ENCODE data around the gene NEAT1.

NEAT1 gene

GRCh38 chr11:65422633-65423515 lies at the start of gene NEAT1:
Gene NEAT1, plus strand, starts transcription at chr11:65422798.
- peak; percentile 94 to 97 for DNase-seq

- no peak for DNase-seq
Measured at GRCh38 chr11:65373839-65374580, 48.6 kb upstream of the NEAT1 start.

- DNase-seq, result no peak
Measured at GRCh38 chr11:65375012-65375411, 47.6 kb upstream of the NEAT1 start.

- no peak for DNase-seq
Measured at GRCh38 chr11:65376138-65376713, 46.4 kb upstream of the NEAT1 start.

GRCh38 chr11:65377036-65377435 lies 45.6 kb upstream of the NEAT1 start:
- no peak for DNase-seq

GRCh38 chr11:65377777-65378176 lies 44.8 kb upstream of the NEAT1 start:
- DNase-seq, result no peak

- DNase-seq, result no peak
Measured at GRCh38 chr11:65378208-65378927, 44.2 kb upstream of the NEAT1 start.

GRCh38 chr11:65378928-65379638 lies 43.5 kb upstream of the NEAT1 start:
- no peak for DNase-seq

GRCh38 chr11:65379698-65380459 lies 42.7 kb upstream of the NEAT1 start:
- DNase-seq, result no peak

GRCh38 chr11:65380460-65381119 lies 42.0 kb upstream of the NEAT1 start:
- DNase-seq, result no peak

GRCh38 chr11:65381716-65382032 lies 40.9 kb upstream of the NEAT1 start:
- DNase-seq, result no peak

- DNase-seq, result peak; percentile 93 to 94
Measured at GRCh38 chr11:65382033-65382803, 40.4 kb upstream of the NEAT1 start, which contains the start of gene SLC25A45. Gene SLC25A45, minus strand, starts transcription at chr11:65382646. Its CDS starts 695 bp downstream, at chr11:65381951.

GRCh38 chr11:65382804-65383368 lies 39.7 kb upstream of the NEAT1 start:
- no peak for DNase-seq

GRCh38 chr11:65383778-65384177 lies 38.8 kb upstream of the NEAT1 start:
- DNase-seq, result no peak

GRCh38 chr11:65384301-65384889 lies 38.2 kb upstream of the NEAT1 start:
- DNase-seq, result no peak

- DNase-seq, result peak; percentile 89
Measured at GRCh38 chr11:65386307-65387140, 36.1 kb upstream of the NEAT1 start, which contains the start of gene FRMD8. Gene FRMD8, plus strand, starts transcription at chr11:65386637. Its CDS starts 400 bp downstream, at chr11:65387037.

GRCh38 chr11:65388731-65389130 lies 33.9 kb upstream of the NEAT1 start:
- no peak for DNase-seq

- no peak for DNase-seq
Measured at GRCh38 chr11:65389294-65389980, 33.2 kb upstream of the NEAT1 start.
